ENCODE data around the gene DENND4A. TPM values are rescaled to one million over a fixed set of nuclear protein-coding genes. Genes with fewer than 3 reads are reported as not detected.

DENND4A gene
- total RNA-seq, 1 experiment from 2014 or later: 13.2 TPM

DNA sequence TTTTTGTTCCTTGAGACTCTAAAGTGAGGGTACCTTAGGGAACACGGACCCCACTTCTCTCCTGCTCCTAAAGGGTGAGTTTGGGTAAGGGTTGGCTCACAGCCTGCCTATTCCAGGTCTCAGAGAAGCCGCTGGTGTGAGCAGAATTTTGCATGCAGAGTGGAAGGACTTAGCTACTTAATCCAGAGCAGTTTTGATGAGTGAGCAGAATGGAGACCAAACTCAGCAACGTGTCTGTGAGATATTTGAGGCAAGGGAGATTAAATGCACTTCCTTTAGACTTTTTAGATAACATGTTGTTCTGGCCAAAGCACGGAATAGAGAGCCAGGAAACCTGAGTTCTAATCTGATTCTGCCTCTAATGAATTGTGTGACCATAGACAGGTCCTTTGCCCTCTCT, 165.2 kb downstream of the DENND4A start:
- Histone ChIP-seq H3K9me3 (ENCODE audit: low read depth, low read length, poor library complexity, severe bottlenecking) (no peaks in the 10 kb centered on the region), H3K27me3 (replicated peaks; ENCODE audit: insufficient read depth, low read depth, low read length, poor library complexity) (no peaks in the 10 kb centered on the region), H3K4me1 (ENCODE audit: insufficient read depth, low read length, poor library complexity, severe bottlenecking) (peaks cover 17% of the 10 kb centered on the region), H3K36me3 (ENCODE audit: insufficient read depth, low read length, poor library complexity, severe bottlenecking) (no peaks in the 10 kb centered on the region), H3K27ac (ENCODE audit: low read depth, low read length, poor library complexity, severe bottlenecking) (peak overlapping the region; percentile 33), H3K4me3 (ENCODE audit: low read depth, low read length, poor library complexity, severe bottlenecking) (no peak overlapping the region)
- intact Hi-C loops (cut with micrococcal nuclease; ENCODE audit: unreplicated experiment): no loop called here
- ChIA-PET CTCF (interaction anchor here (1.1 kb wide), 1 partner anchor 236 kb away, joined by 3 read pairs; no protein-coding TSS in a partner anchor), POLR2A (ENCODE audit: low non-redundant PET) (interaction anchor here (0.6 kb wide), 1 partner anchor 194 kb away, joined by 4 read pairs; no protein-coding TSS in a partner anchor)
- no peak for TF ChIP-seq EZH2 (IDR thresholded peaks at IDR 0.05; ENCODE audit: borderline replicate concordance, low read depth, low read length, poor library complexity, severe bottlenecking)
- TF ChIP-seq, protein P1, sequence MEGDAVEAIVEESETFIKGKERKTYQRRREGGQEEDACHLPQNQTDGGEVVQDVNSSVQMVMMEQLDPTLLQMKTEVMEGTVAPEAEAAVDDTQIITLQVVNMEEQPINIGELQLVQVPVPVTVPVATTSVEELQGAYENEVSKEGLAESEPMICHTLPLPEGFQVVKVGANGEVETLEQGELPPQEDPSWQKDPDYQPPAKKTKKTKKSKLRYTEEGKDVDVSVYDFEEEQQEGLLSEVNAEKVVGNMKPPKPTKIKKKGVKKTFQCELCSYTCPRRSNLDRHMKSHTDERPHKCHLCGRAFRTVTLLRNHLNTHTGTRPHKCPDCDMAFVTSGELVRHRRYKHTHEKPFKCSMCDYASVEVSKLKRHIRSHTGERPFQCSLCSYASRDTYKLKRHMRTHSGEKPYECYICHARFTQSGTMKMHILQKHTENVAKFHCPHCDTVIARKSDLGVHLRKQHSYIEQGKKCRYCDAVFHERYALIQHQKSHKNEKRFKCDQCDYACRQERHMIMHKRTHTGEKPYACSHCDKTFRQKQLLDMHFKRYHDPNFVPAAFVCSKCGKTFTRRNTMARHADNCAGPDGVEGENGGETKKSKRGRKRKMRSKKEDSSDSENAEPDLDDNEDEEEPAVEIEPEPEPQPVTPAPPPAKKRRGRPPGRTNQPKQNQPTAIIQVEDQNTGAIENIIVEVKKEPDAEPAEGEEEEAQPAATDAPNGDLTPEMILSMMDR (conservative IDR thresholded peaks at IDR 0.05; ENCODE audit: low read depth, low read length): no peak
- BruUV-seq (replicated peaks): no TSS peak
- DNase-seq (ENCODE audit: low spot score): peak; percentile 14

DNA sequence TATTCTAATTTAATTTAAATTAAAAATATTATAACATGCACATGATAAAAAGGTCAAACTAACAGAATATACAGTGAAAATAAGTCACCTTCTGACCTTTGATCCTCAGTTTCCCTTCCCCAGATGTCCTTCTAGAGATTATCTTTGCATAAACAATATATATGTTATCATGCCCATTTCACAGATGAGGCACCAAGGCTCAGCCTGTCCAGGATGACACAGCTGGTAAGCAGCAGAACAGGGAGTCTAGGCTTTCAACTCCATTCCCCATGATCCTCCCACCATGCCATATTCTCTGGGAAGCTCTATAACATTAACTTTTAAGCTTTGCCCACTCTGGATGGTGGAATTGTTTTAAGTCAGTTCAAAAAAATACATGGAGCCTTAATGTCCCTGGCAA, 169.0 kb downstream of the DENND4A start:
- H3K36me3 ChIP-seq (ENCODE audit: insufficient read depth, low read length, poor library complexity, severe bottlenecking): no peaks in the 10 kb centered on the region
- H3K4me1 ChIP-seq (ENCODE audit: insufficient read depth, low read length, poor library complexity, severe bottlenecking): peaks cover 17% of the 10 kb centered on the region
- TF ChIP-seq, protein P1 (conservative IDR thresholded peaks at IDR 0.05; ENCODE audit: low read depth, low read length): no peak
- TF ChIP-seq EZH2 (IDR thresholded peaks at IDR 0.05; ENCODE audit: borderline replicate concordance, low read depth, low read length, poor library complexity, severe bottlenecking): no peak
- intact Hi-C loops (cut with micrococcal nuclease; ENCODE audit: unreplicated experiment): no loop called here
- no peak overlapping the region for H3K4me3 ChIP-seq (ENCODE audit: low read depth, low read length, poor library complexity, severe bottlenecking)
- no peak for DNase-seq (ENCODE audit: low spot score)
- BruUV-seq (replicated peaks): no TSS peak
- H3K9me3 ChIP-seq (ENCODE audit: low read depth, low read length, poor library complexity, severe bottlenecking): no peaks in the 10 kb centered on the region
- no peak overlapping the region for H3K27ac ChIP-seq (ENCODE audit: low read depth, low read length, poor library complexity, severe bottlenecking)
- no peaks in the 10 kb centered on the region for H3K27me3 ChIP-seq (replicated peaks; ENCODE audit: insufficient read depth, low read depth, low read length, poor library complexity)
- POLR2A ChIA-PET (ENCODE audit: low non-redundant PET): no interaction called here
- CTCF ChIA-PET: no interaction called here

DNA sequence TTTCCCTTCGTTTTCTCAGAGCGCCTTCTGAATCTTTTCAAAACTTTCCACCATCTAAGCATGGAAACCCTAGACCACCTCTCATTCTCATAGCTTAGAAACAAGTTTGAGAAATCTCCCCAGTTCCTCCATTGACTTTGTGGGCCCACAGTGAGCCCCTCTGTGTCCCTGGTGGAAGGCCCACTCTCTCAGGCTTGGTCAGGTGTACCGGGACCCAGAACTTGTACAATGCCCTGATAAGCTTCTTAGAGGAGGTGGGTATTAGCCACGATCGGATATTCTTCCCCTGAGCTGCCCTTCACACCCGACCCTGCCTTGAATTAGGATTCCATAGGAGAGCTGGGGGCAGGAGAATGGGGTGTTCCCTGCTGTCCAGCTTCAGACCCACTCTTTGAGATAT, 170.5 kb downstream of the DENND4A start, which contains the start of gene SLC24A1:
Gene SLC24A1, plus strand, starts transcription at position 301 of the 400 bp plus-strand sequence. CDS start 2,143 bp downstream, outside the sequence.
- TF ChIP-seq EZH2 (IDR thresholded peaks at IDR 0.05; ENCODE audit: borderline replicate concordance, low read depth, low read length, poor library complexity, severe bottlenecking): no peak
- TF ChIP-seq, protein P1 (conservative IDR thresholded peaks at IDR 0.05; ENCODE audit: low read depth, low read length): no peak
- Histone ChIP-seq H3K4me3 (ENCODE audit: low read depth, low read length, poor library complexity, severe bottlenecking) (no peak within 1 kb of the TSS), H3K27me3 (replicated peaks; ENCODE audit: insufficient read depth, low read depth, low read length, poor library complexity) (no peaks in the 10 kb centered on the region), H3K4me1 (ENCODE audit: insufficient read depth, low read length, poor library complexity, severe bottlenecking) (peaks cover 10% of the 10 kb centered on the region), H3K36me3 (ENCODE audit: insufficient read depth, low read length, poor library complexity, severe bottlenecking) (no peaks in the 10 kb centered on the region), H3K9me3 (ENCODE audit: low read depth, low read length, poor library complexity, severe bottlenecking) (no peaks in the 10 kb centered on the region), H3K27ac (ENCODE audit: low read depth, low read length, poor library complexity, severe bottlenecking) (no peak within 1 kb of the TSS)
- DNase-seq (ENCODE audit: low spot score): no peak
- no TSS peak for BruUV-seq (replicated peaks)
- intact Hi-C loops (cut with micrococcal nuclease; ENCODE audit: unreplicated experiment): no loop called here
- POLR2A ChIA-PET (ENCODE audit: low non-redundant PET): no interaction called here
- CTCF ChIA-PET: no interaction called here

All from A673 (cell line).